IPS DF 4.7 (cell line): ENCODE measurements around the gene VMP1.
A peak's percentile ranks its signal among the peaks of the same experiment; 100 is the strongest.
"Not testable (repeated sequence)": the region's sequence is repeated elsewhere in the genome, so short reads cannot be mapped to it uniquely, and the experiment has no call there.

Source experiments
- DNase-seq: peaks from one replicate; pipeline ENCODE4 v3.0.0-alpha.2; 2013; ENCODE audit warnings: low spot score; ENCODE audit errors: extremely low read depth

VMP1 gene

DNA sequence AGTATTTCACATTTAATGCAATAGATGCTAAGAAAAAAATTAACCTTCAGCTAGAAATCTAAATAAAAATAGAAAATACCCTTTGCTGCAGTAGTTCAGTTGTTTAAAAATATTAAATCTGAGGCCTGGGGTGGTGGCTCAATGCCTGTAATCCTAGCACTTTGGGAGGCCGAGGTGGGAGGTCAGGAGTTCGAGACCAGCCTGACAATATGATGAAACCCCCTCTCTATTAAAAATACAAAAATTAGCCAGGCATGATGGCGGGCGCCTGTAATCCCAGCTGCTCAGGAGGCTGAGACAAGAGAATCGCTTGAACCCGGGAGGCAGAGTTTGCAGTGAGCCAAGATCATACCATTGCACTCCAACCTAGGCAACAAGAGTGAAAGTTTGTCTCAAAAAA, 98.9 kb downstream of the VMP1 start:
- DNase-seq, result not testable (repeated sequence)

DNA sequence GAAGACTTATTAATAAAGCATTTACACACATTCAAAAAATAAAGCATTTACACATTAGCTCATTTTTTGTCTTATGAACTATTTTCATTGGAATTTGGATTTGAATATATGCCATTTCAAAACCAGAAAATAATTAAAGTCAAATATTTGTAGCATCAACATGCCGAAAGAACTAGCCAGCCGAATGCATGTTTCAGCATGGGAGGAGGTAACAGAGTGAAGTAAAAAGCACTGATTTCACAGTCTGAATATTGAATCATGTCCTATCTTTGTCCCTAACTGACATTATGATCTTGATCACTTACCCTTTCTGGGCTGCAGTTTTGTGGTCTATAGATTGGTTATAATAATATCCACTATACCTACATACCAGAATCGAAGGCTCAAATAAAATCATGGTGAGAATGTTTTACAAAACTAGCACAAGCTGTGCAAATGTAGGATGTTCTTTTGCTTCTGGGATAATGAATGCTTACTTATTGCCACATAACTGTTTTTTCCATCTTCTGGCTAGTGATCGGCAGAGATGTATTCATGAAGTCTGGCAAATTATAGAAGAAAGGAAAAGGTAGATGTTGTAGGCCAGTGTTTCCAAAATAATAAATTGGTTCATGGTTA, 100.5 kb downstream of the VMP1 start:
- DNase-seq, result no peak

DNA sequence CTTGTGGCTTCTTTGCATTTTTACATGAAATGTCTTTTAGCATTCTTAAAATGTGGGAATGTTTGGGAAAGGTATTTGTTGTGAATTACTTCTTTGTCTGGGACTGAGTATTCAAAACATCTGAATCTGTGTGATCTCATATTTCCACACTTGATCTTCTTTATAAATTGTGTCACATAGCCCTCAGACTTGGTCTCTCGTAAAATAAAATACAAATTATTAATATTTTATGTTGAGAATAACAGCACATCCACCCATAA, 103.4 kb downstream of the VMP1 start:
- no peak for DNase-seq

DNA sequence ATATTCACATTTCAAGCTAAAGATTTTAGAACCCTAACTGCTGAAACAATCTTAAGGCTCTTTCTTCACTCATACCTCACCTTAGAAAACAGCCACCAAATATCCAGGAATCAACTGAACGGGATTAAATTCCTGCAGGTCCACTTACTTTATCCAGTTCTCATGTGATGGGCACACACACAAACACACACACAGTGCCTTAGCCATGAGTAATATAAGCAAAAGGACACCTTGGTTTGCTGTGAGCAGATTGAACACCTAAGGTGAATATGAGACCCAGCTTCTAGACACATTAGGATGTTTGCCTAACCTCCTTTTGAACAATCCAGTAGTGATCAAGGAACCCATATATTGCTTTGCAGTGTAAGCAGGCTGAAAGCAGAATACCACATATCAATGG, 103.8 kb downstream of the VMP1 start:
- no peak for DNase-seq

DNA sequence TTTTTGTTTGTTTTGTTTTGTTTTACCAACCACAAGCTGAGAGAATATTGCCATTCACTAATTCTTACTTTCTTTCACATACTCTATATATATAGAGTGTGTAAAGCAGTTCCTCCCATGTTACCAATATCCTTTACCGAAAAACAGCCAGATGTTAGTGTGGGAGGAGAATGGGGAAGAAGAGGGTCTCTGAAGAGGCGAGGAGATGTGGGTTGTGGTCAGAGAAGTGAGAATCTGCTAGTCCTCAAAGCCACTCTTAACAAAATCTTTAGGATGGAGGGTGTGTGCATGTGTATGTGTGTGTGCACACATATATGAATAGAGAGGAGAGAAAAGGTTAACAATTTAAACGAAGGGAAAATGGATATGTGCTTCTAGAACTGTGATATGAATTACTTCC, 104.7 kb downstream of the VMP1 start:
- no peak for DNase-seq

DNA sequence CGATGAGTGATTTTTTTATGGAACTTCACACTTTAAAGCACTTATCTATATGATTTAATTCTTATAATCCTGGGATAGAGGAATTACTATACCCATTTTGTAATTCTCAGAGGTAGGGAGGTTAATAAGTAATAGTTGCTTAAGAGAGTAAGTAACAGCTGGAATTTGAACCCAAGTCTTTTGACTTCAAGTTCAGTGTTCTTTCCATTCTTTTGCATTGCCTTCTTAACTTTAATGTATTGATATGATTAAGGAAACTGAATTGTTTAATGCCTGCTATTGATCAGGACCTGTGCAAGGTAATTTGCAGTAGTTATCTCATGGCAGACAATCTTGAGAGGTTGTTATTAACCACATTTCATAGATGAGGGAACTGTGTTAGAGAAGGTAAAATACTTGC, 106.8 kb downstream of the VMP1 start:
- no peak for DNase-seq

DNA sequence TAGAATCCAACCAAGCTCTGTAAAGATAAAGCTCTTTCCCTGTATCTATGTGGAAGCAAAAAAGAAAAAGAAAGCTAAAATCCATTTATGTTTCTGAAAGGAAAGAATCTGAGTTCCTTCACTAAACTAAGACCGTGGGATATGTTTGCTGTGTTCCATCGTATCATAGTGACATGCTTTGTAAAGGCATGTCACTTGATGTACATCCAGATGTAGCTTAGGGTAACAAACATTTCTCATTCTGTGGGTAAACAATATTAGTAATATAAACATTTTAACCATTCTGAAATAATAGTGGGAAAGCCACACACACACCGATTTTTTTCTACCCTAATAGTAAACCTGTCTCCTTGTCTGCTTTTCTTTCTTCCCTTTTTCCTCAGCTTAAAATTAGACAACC, 107.2 kb downstream of the VMP1 start:
- DNase-seq, result no peak

DNA sequence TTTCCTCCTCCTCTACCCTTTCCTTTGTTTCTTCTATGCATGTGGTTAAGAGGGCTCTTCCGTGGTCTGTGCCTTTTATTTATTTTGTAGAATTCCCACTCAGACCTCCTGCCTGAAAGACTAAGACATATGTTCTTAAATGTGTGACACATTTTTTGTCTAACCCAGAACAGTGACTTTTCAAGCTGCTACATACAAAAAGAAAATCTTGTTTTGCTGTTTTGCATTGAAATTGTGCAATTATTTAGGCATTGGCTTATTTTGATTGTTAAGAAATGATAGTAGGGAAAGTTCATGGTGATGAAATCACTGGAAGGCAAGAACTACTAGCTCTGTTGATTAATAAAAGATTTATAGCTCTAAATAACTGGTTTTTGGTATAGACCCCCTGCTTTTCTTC, 108.5 kb downstream of the VMP1 start:
- no peak for DNase-seq

DNA sequence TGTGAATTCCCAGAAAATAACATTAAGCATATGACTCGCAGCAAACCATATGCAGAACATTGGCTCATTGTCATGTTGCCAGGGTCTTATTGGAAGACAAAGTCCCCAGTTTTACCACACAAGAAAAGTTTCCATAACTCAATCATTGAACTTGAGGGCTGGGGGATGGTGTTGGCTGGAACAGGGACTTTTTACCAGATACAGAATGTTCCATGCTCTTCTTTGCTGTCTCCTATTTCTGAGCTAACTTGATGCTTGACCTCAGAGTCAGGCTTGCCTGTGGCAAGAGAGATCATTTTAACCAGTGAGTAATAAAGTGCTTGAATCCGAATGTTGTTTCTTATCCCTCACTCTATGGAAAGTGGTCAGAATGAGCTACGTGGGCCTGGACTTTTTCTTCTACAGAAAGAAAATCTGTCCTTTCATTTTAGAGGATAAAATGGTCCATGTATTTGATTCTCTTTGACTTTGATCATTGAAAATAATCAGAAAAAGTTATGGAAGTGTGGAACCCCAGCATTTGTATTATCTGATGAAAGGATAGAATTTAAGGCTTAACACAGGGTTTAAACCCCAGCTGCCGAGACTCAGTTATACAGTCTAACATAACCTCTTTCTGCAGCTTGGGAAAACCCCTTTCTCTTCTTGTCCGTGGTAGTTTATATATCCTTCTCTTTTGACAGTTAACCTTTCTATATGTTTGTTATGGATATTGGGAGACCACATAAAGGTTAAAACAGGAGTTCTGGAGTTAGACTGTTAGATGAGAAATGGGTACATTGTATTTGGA, 118.3 kb downstream of the VMP1 start:
- no peak for DNase-seq

DNA sequence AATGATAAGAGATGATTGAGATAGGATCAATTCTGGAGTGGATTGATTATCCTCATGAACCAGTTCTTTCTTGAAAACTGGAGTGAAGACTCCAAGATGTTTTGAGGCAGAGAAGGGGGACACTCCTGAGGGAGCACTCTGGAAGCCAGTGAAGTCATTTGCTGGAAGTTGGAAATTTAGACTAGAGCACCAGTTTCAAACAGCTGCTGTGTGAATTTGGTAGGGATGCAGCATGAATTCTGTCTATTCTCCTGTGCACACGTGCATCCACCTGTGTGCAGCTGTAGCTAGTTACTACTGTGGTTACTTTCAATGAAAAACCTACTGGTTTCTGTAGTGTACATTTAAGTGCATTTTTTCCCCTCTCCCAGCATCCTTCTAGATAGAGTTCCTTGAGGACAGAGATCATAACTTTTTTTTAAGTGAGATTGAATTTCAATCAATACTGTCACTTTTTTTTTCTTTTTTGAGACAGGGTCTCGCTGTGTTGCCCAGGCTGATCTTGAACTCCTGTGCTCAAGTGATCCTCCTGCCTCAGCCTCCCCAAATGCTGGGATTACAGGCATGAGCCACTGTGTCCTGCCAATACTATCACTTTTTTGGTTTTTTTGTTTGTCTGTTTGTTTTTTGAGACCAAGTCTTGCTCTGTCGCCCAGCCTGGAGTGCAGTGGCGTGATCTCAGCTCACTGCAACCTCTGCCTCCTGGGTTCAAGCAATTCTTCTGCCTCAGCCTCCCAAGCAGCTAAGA, 119.4 kb downstream of the VMP1 start:
- DNase-seq, result no peak

DNA sequence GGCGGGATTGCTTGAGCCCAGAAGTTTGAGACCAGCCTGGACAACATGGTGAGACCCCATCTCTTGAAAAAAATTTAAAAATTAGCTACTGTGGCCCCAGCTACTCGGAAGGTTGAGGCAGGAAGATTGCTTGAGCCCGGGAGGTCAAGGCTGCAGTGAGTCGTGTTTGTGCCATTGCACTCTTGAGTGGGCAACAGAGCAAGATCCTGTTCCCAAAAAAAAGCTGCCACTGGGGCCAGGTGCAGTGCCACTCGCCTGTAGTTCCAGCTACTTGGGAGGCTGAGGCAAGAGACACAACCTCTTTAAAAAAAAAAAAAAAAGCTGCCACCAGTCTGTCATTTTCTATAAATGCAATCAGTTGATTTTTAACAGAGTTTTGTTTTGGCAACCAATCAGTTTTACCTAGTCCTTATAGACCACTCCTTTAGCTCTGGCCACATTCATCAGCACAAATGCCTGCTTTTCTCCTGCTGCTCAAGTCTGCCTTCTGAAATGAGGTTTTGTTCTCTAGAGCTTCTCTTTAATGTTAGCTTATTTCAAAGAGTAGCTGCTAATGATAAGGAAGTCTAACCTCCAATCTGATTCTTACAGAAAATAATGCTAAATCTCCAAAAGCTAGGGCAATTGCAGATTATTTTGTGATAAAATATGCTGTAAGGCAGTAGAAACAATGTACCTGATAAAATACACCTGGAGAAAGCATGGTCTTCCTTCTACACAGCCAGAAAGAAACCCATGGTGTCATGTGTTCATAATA, 120.4 kb downstream of the VMP1 start:
- no peak for DNase-seq

DNA sequence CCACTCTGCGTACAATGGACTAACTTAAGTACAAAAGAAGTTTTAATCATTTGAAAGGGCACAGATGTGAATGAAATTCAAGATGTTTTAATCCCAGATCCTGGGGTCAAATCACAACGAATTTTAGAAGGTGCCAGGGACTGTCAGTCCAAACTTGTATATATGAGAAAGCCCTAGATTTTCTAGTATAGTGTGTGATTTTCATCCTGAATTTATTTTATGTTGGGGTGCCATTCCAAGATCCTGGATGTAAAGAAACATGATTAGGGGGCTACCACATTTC, 121.0 kb downstream of the VMP1 start:
- no peak for DNase-seq

DNA sequence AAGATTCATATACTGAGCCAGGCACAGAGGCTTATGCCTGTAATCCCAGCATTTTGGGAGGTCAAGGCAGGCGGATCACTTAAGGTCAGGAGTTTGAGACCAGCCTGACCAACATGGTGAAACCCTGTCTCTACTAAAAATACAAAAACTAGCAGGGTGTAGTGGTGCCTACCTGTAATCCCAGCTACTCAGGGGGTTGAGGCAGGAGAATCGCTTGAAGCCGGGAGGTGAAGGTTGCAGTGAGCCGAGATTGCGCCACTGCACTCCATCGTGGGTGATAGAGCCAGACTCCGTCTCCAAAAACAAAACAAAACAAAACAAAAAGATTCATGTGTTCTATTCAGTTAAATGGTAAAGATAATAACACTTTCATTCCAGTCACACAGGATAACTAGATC, 121.4 kb downstream of the VMP1 start:
- DNase-seq, result not testable (repeated sequence)

DNA sequence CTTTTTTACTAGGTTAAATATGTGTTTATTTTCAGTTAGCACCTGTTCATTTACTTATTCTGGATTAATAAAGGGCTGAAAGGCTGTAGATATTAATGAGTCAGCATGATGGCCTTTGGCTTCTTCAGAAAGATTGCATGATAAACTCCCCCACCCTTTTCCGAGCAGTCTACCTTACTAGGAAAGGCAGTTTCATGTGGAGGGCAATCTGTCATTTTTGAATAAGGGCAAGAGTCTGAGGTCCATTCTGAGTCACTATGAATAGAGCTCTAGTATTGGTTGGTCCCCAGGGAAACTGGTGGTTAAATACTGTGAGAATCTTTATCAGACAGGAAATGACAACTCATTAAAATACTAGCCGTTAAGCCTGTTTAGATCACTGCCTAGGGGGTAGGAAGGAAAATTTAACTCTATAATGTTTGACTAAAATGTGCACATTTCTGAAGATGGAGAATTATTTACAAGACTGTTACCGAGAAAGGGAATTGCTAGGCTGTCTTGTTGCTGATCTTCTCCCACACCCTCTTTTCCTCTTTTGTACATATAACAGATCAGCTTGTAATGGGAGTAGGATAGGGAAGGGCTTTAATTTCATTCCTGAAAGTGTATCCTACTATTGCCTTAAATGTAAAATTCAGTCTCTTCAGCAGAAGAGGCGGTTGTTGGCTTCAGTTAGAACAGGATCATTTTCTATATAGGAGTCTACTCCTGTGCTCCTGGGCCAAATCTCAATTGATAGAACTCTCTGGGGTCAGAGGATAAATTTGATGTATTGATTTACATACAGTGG, 122.0 kb downstream of the VMP1 start:
- no peak for DNase-seq

DNA sequence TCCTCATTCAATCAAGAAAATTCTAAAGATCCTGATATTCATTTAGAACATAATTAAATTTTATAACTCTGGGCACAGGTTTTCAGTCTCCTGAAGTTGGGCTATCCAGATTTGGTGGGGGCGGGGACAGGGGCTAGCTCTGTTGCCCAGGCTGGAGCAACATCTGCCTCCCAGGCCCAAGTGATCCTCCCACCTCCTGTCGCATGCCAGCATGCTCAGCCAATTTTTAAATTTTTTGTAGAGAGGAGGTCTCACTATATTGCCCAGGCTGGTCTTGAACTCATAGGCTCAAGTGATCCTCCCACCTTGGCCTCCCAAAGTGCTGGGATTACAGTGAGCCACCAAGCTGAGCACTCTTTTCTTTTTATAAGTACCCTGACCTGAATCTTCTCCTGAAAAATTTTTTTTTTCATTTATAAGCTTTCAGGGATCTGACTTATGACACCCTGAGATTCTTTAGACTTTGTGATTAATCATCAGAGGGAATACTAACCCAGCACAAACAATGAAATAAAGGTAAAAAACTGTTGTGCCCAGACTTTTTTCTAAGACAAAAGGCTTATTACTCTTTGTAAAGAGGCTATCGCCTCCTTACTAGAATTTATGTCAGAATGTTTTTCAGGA, 122.7 kb downstream of the VMP1 start:
- DNase-seq, result no peak

DNA sequence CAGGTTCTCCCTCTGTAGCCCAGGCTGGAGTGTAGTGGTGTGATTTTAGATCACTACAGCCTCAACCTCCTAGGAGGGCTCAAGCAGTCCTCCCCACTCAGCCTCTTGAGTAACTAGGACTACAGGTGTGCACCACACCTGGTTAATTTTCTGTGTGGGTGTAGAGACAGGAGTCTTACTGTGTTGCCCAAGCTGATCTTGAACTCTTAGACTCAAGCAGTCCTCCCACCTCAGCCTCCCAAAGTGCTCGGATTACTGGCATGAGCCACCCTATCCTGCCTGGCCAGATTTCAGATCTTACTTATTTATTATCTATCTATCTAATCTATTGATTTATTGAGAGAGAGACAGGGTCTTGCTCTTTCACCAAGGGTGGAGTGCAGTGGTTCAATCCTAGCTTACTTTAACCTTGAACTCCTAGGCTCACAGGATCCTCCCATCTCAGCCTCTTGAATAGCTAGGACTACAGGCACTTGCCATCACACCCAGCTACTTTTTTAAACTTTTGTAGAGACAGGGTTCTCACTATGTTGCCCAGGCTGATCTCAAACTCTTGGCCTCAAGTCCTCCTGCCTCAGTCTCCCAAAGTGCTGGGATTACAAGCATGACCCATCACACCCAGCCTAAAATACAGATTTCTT, 123.5 kb downstream of the VMP1 start:
- no peak for DNase-seq

DNA sequence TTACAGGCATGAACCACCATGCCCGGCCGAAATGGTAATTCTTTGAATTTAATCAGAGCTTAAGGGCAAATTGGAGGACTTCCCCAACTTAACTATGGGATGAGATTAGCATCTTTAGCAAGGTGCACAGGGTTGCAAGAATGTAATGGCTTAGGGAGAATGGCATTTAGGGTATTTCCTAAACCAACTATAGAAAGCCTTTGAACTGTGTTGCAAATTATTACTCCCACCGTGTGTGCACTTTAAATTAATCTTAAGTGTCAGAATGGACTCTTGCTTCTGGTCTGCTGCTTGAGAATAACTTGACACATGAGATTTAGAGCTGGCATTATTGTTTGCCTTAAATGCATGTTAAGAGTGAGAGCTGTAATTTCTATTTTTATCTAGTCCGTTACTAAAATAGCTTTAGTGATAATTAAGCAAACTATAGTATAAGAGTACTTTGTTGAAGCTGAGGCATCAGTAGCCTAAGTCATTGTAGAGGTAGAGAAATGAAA, 125.5 kb downstream of the VMP1 start:
- DNase-seq, result no peak

DNA sequence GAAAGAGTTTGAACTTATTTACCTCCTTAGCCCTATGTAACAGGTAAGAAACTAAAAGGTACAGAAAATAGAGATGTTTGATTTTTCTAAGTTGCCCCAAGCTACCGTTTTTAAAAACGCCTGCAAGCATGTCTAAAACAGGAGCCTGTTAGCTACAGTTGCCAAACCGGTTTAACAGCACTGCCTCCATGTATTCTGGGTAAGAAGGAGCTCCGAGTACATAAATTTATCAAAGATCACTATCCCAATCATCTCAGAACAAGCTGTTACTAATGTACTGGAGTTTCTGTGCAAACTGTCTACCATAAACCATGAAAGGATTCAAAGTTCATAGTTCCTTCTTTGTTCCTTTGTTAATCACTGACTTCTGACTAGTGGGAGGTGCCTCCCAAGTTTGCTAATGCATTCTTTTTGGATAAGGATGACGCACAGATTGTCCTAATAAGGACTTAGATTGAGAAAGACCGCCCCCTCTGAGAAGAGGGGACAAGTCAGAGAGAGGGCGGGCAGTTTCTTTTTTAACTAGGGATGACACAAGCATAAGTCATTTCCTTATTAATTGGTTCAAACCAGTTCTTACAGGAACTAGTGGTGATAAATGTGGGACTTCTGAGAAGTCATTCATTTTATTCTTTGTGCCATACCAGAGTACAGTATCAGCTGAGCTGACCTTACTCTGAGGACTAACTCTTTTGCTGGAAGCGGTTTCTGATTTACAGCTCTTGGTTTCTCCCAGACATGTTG, 130.0 kb downstream of the VMP1 start:
- peak; percentile 92 for DNase-seq

DNA sequence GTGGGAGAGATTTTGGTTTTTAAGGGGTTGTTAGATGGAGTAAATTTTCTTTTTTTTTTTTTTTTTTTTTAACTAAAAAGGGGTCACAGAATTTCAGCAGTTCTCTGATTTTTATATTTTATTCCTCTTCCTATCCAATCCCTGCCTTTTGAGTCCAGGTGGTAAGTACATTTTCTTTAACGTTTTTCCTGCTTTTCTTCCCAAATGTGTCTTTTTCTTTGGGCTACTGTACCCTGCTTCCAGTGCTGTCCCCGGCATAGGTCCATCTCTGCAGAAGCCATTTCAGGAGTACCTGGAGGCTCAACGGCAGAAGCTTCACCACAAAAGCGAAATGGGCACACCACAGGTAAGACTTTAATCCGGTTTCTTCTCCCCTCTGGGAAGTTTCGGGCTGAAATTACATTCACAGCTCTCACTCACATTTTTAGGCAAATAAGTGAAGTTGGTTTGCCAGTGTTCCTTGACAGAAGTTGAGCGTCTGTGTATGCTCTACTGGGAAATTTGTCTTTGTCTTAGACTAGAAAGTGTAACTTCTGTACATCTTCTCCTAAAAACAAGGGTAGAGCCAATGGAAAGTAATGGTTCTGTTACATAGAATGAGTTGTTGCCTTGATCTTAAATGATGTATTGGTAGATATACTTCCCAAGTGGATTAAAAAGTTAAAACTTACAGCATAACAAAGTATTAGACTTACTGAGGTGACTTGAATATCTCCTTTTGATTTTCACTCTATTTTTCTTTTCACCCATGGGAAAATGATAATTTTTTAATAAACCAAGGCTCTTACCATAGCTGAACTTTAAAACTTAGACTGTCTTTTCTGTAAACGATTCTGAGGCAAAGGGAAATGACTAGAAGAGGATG, 130.8 kb downstream of the VMP1 start:
- no peak for DNase-seq
